Fibroblast of mammary gland (primary cell): ENCODE results near the gene AMH.

ENCODE experiments used
- DNase-seq: peaks from one replicate; pipeline ENCODE4 v3.0.0-alpha.2; 2010; ENCODE audit warnings: low read depth
- H3K4me3 ChIP-seq: 2 replicates; pipeline ENCODE4 v1.5.1; 2011; ENCODE audit warnings: low read depth, mild to moderate bottlenecking, low read length, moderate library complexity; ENCODE audit not compliant: control insufficient read depth
- TF ChIP-seq, protein P1 (sequence below): conservative IDR thresholded peaks from 2 replicates; pipeline ENCODE4 v1.5.1; 2011; ENCODE audit warnings: low read depth, low read length, inconsistent platforms; ENCODE audit not compliant: control insufficient read depth, insufficient read depth

The AMH gene

DNA sequence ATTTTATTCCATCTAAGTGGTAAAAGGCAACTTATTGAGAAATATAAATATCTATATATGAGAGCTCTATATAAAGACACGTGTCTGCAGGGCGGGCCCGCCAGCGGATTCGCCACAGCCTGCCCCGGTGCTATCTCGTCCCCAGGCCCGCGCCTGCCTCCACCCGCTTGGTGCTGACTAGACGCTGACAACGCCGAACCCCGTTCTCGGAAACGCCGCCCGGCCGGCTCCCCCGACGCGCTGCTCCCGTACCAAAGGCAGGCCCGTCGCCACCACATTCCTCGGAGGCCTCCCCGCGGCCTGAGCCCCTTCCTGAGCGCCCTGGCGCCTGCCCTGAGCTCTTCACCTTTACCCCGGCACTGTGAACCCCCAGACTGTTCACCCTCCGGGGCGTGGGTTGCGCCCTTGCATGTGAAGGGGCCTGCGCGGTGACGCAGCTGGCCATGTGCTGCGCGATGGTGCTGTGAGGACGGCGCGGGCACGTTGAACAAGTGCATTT lies 19.0 kb upstream of the AMH start:
- TF ChIP-seq, protein P1, sequence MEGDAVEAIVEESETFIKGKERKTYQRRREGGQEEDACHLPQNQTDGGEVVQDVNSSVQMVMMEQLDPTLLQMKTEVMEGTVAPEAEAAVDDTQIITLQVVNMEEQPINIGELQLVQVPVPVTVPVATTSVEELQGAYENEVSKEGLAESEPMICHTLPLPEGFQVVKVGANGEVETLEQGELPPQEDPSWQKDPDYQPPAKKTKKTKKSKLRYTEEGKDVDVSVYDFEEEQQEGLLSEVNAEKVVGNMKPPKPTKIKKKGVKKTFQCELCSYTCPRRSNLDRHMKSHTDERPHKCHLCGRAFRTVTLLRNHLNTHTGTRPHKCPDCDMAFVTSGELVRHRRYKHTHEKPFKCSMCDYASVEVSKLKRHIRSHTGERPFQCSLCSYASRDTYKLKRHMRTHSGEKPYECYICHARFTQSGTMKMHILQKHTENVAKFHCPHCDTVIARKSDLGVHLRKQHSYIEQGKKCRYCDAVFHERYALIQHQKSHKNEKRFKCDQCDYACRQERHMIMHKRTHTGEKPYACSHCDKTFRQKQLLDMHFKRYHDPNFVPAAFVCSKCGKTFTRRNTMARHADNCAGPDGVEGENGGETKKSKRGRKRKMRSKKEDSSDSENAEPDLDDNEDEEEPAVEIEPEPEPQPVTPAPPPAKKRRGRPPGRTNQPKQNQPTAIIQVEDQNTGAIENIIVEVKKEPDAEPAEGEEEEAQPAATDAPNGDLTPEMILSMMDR, result no peak
- no peak for DNase-seq
- H3K4me3 ChIP-seq, result no peak overlapping the region

DNA sequence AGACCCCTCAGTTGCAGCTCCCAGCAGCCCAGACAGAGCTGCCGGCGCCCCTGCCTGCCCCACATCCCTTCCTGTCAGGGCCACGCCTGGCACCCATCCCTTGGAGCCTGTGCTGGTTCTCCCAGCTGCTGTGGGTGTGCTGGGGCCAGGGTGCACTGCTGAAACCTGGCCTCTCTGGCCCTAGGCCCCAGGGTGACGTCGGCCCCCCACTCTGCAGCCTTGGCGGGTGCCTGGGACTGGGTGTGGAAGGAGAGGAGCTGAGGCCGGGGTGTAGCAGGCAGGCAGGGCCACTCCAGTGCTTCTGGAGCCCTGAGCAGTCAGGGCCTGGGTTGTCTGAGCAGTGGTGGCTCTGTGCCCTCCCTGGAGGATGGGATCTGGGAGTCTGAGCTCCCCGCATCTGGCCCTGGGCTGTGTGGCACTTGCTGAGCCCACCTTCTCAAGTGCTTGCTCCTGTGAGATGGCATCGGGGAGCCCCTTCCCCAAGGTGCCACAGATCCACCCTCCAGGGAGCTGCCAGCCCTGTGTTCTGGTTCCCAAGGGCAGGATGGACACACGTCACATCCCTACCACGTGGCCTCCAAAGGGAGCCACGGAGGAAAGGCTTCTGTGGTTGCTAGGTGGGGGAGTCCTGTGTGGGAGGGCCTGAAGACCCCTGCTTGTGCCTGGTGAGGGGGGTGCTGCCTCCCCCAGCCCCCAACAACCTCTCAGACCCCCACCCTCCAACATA lies 18.2 kb upstream of the AMH start:
- no peak overlapping the region for H3K4me3 ChIP-seq
- TF ChIP-seq, protein P1, result no peak
- DNase-seq, result no peak

DNA sequence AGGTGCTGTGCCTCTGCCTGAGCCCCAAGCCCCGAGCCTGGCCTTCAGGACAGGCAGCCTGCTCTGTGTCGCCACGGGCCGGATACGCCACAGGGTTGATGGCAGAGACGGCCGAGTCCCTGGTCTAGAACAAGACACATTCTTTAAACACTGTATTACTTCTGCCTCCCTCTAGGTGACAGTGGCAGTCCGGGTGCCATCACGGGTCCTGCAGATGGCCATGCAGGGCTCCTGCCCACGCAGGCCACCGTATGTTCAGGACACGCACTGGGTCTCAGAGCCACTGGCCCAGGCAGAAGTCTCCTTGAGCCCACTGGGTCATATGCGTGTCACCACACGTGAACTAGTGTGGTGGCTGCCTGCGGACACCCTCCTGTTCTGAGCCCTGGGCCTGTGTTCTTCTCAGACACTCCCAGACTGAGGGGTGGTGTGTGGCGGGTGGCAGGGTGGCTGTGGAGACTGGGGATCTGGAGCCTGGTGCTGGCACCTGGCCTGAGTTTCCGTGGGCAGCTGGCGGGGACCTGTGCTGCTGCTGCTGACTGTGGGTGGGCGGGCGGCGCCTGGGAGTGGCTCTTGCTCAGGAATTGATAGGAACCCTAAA lies 17.4 kb upstream of the AMH start:
- H3K4me3 ChIP-seq, result no peak overlapping the region
- DNase-seq, result no peak
- TF ChIP-seq, protein P1, result no peak

DNA sequence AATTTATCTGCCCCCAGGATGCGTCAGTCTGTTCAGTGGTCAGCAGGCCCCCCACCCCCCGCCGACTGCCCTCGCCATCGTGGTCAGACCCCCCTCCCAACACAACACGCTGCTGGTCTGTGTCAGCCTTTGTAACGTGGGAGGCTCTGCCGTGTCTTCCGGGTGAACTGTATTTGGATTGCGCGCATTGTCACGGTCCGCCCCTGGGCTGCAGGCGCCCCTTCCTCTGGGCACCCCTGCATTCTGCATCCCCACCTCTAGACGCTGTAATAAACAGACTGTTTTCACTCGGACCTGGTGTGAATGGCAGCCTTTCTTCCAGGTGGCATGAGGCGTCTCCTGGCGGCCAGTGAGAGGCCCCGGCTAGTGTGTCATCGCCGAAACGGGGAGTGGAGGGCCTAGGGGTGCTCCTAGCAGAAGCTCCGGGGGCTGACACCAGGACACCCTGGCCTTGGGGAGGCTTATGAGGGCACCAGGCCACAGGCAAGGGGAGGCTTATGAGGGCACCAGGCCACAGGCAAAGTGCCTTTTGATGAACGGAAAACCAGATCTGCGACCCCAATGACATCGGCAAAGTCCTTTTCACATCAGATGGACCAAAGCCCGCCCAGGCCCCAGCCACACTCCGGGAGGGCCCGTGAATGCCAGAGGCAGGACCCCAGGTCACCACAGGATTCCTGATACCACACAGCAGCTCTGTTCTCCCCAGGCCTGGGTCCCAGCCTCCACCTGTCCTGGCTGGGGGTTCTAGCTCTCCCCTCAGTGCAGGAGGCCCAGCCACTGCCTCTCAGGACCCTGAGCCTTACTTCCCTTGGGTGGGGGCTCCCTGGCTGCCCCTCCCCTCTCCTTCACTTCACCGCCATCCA lies 16.6 kb upstream of the AMH start:
- no peak overlapping the region for H3K4me3 ChIP-seq
- no peak for DNase-seq
- TF ChIP-seq, protein P1, result no peak

DNA sequence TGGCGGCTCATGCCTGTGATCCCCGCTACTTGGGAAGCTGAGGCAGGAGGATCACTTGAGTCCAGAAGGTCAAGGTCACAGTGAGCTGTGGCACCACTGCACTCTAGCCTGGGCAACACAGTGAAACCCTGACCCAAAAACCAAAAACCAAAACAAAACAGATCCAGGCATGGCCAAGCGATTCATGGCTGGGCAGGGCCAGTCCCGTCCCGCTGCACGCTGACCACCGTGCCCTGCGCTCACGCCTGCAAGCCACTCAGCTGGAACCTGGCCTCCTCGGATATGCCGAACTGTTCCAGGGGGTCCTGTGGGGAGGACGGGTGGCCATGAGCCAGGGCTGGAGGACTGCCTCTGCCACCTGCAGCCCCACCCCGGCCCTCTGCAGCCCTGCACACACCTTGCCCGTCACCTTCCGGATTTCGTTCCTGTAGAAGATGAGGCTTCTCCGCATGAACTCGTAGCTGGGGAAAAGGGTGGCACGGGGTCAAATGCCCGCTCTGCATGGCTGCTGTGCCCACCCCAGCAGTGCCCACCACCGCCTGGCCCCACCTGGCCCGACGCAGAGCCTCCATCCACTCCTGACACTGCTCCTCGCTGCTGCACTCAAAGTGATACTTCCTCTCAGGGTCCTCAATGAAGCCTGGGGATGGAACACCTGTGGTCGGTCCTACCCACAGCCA lies 15.4 kb upstream of the AMH start:
- no peak for DNase-seq
- TF ChIP-seq, protein P1, result no peak
- H3K4me3 ChIP-seq, result no peak overlapping the region

DNA sequence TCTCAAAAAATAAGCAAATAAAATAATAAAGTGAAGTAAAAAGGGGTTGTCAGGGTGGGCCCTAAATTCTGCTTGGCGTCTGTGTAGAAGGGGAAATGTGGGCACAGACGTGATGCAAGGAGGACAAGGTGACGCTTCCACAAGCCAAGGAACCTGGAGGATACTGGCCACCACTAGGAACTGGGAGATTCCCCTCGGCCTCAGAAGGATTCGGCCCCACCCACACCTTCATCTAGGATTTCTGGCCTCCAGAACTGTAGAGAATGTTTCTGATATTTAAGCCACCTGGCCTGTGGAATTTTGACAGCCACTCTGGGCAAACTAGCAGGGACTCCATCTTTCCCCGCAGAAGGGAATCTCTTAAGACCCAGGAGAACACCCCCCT lies 14.1 kb upstream of the AMH start:
- no peak for DNase-seq
- peak overlapping the region; percentile 76 for H3K4me3 ChIP-seq
- TF ChIP-seq, protein P1, result no peak
